SK-N-SH treated with all-trans-retinoic acid at 6 μM for 48 hours (cell line): ENCODE data around the gene PRIMPOL.

Experiments
- ATAC-seq: fragments of 200-7000 bp; cut with Tn5 transposase; 3 replicates; pipeline ENCODE4 v1.9.1; 2020; ENCODE audit warnings: mild to moderate bottlenecking, moderate library complexity
- CREB5 ChIP-seq: fragments of 250-450 bp; sonication (Bioruptor Pico); IDR thresholded peaks from 2 replicates; pipeline ENCODE4 v1.5.1; 2020; ENCODE audit warnings: low read depth, mild to moderate bottlenecking, moderate library complexity
- ESRRG ChIP-seq: fragments of 250-450 bp; sonication (Bioruptor Pico); IDR thresholded peaks from 2 replicates; pipeline ENCODE4 v1.6.1; 2021; ENCODE audit warnings: mild to moderate bottlenecking
- OSR1 ChIP-seq: fragments of 250-450 bp; sonication (Bioruptor Pico); IDR thresholded peaks from 2 replicates; pipeline ENCODE4 v1.8.0; 2022; ENCODE audit warnings: moderate library complexity, mild to moderate bottlenecking, inconsistent platforms
- PATZ1 ChIP-seq: fragments of 250-450 bp; sonication (Bioruptor Pico); IDR thresholded peaks from 2 replicates; pipeline ENCODE4 v1.8.0; 2020; ENCODE audit warnings: mild to moderate bottlenecking, moderate library complexity, borderline replicate concordance
- POU6F1 ChIP-seq: fragments of 250-450 bp; sonication (Bioruptor Pico); IDR thresholded peaks from 2 replicates; pipeline ENCODE4 v1.8.0; 2021; ENCODE audit warnings: low read depth, mild to moderate bottlenecking, moderate library complexity, borderline replicate concordance
- PPARA ChIP-seq: fragments of 250-450 bp; sonication (Bioruptor Pico); IDR thresholded peaks from 2 replicates; pipeline ENCODE4 v1.5.0; 2020; ENCODE audit warnings: mild to moderate bottlenecking, borderline replicate concordance
- SNAI2 ChIP-seq: fragments of 250-450 bp; sonication (Bioruptor Pico); IDR thresholded peaks from 2 replicates; pipeline ENCODE4 v1.5.0; 2020; ENCODE audit warnings: mild to moderate bottlenecking, moderate library complexity
- TCF4 ChIP-seq: fragments of 250-450 bp; sonication (Bioruptor Pico); IDR thresholded peaks from 2 replicates; pipeline ENCODE4 v1.8.0; 2021; ENCODE audit warnings: mild to moderate bottlenecking, moderate library complexity, borderline replicate concordance
- TSHZ2 ChIP-seq: fragments of 250-450 bp; sonication (Bioruptor Pico); IDR thresholded peaks from 2 replicates; pipeline ENCODE4 v1.5.0; 2020; ENCODE audit warnings: mild to moderate bottlenecking, moderate library complexity
- ZFP3 ChIP-seq: fragments of 250-450 bp; sonication (Bioruptor Pico); IDR thresholded peaks from 2 replicates; pipeline ENCODE4 v1.5.0; 2020; ENCODE audit warnings: mild to moderate bottlenecking, moderate library complexity
- ZFP30 ChIP-seq: fragments of 450-650 bp; formaldehyde crosslinking; IDR thresholded peaks from 2 replicates; pipeline ENCODE4 v1.5.0; 2022; ENCODE audit warnings: mild to moderate bottlenecking, moderate library complexity
- ZNF565 ChIP-seq: fragments of 450-650 bp; formaldehyde crosslinking; conservative IDR thresholded peaks from 2 replicates; pipeline ENCODE4 v1.5.0; 2020; ENCODE audit warnings: low read depth, mild to moderate bottlenecking, moderate library complexity
- ZNF8 ChIP-seq: fragments of 450-650 bp; formaldehyde crosslinking; IDR thresholded peaks from 2 replicates; pipeline ENCODE4 v1.5.0; 2020; ENCODE audit warnings: mild to moderate bottlenecking, moderate library complexity

The PRIMPOL gene

GRCh38 chr4:184684491-184685189, 35.1 kb downstream of the PRIMPOL start (continued):
- no peak for TF ChIP-seq ZFP30 (CRISPR knock-in tag)
- no peak for TF ChIP-seq PPARA (CRISPR knock-in tag)
- TF ChIP-seq POU6F1 = no peak
- TF ChIP-seq ZNF565 (CRISPR knock-in tag) = no peak

GRCh38 chr4:184688005-184688404, 38.5 kb downstream of the PRIMPOL start:
- TF ChIP-seq PATZ1 (CRISPR knock-in tag) (no peak), OSR1 (CRISPR knock-in tag) (no peak), ESRRG (CRISPR knock-in tag) (no peak), ZFP30 (CRISPR knock-in tag) (no peak), CREB5 (CRISPR knock-in tag) (no peak), ZFP3 (no peak), ZNF8 (CRISPR knock-in tag) (no peak), TCF4 (CRISPR knock-in tag) (no peak), POU6F1 (no peak)
- ATAC-seq = peak; percentile 39

GRCh38 chr4:184688447-184688846, 38.9 kb downstream of the PRIMPOL start:
- ATAC-seq = peak; percentile 97

More at GRCh38 chr4:184688447-184688846, 38.9 kb downstream of the PRIMPOL start:
- TF ChIP-seq PATZ1 (CRISPR knock-in tag) = no peak
- TF ChIP-seq ZFP30 (CRISPR knock-in tag) = no peak
- TF ChIP-seq SNAI2 (CRISPR knock-in tag) = no peak
- no peak for TF ChIP-seq TSHZ2 (CRISPR knock-in tag)
